Measurements from ENCODE around the gene ARSB. TPM values are rescaled to one million over a fixed set of nuclear protein-coding genes. Genes with fewer than 3 reads are reported as not detected.

Gene ARSB
- total RNA-seq, 1 experiment from 2014 or later, result 11.4 TPM

- Mint-ChIP-seq H3K9me3 (no peaks in the 10 kb centered on the region), H3K4me1 (peaks cover 25 to 26% of the 10 kb centered on the region in 2 experiments), H3K27me3 (ENCODE audit: low read depth) (peaks cover 4% of the 10 kb centered on the region), H3K27ac (no peak overlapping the region), H3K4me3 (no peak overlapping the region), H3K36me3 (ENCODE audit: insufficient read depth in 1 of 3, low read depth in 3 of 3) (no peaks in the 10 kb centered on the region)
- DNase-seq, result no peak
- H2BK12ac ChIP-seq (ENCODE audit: insufficient read length, low read depth, low read length), result no peak overlapping the region
- no peaks in the 10 kb centered on the region for H3K23me2 ChIP-seq (ENCODE audit: insufficient read length, low read depth, low read length, poor library complexity, severe bottlenecking)
- H3K9me3 ChIP-seq (ENCODE audit: control insufficient read depth, low read depth, low read length), result no peaks in the 10 kb centered on the region
- H2BK5ac ChIP-seq (ENCODE audit: insufficient read length, low read length), result no peak overlapping the region
- H3K23ac ChIP-seq (ENCODE audit: insufficient read length, low read depth, low read length), result no peak overlapping the region
- H4K91ac ChIP-seq (ENCODE audit: insufficient read length, low read depth, low read length), result no peak overlapping the region
- peaks cover 6% of the 10 kb centered on the region; the same call in 1 of the 2 replicates for H3K4me1 ChIP-seq (ENCODE audit: insufficient read depth, low read length)
- no peak for TF ChIP-seq CTCF (conservative IDR thresholded peaks at IDR 0.05)
- H4K5ac ChIP-seq (ENCODE audit: insufficient read length, low read depth, low read length), result no peak overlapping the region
- no peak overlapping the region for H3K27ac ChIP-seq (ENCODE audit: insufficient read length, low read depth, low read length)
- no peak overlapping the region for H3K56ac ChIP-seq (ENCODE audit: insufficient read length, low read depth, low read length)
- no peak overlapping the region for H2BK20ac ChIP-seq (ENCODE audit: low read depth, low read length, poor library complexity, severe bottlenecking)
- H2BK15ac ChIP-seq (ENCODE audit: low read depth, low read length), result no peak overlapping the region
- no peaks in the 10 kb centered on the region for H4K20me1 ChIP-seq (ENCODE audit: control insufficient read depth, insufficient read depth, insufficient read length)
- H4K8ac ChIP-seq (replicated peaks; ENCODE audit: insufficient read length, low read depth, low read length), result no peak overlapping the region
- no peak overlapping the region for H2BK120ac ChIP-seq (ENCODE audit: low read depth, low read length, poor library complexity, severe bottlenecking)
- H3K79me2 ChIP-seq (ENCODE audit: insufficient read depth, low read length), result no peaks in the 10 kb centered on the region
- no peaks in the 10 kb centered on the region for H3K79me1 ChIP-seq (ENCODE audit: insufficient read depth, low read depth, low read length, poor library complexity, severe bottlenecking)
- H3K4me2 ChIP-seq (ENCODE audit: insufficient read depth, insufficient read length, low read length), result no peak overlapping the region
- no peaks in the 10 kb centered on the region for H3K27me3 ChIP-seq (ENCODE audit: insufficient read depth, low read length)
- no CpG with 5 or more reads among the region's 4 CpGs for WGBS (ENCODE audit: extremely low coverage, insufficient read length, low lambda C conversion rate)
- H3T11ph ChIP-seq (ENCODE audit: low read length), result no peak overlapping the region
- no peak overlapping the region for H2AK5ac ChIP-seq (ENCODE audit: insufficient read length, low read length)
- no peak overlapping the region for H3K4ac ChIP-seq (ENCODE audit: low read depth, low read length)
- no peak overlapping the region for H3K9ac ChIP-seq (ENCODE audit: extremely low read depth, insufficient read length, low read length)
- no peak overlapping the region for H3K14ac ChIP-seq (ENCODE audit: insufficient read depth, low read length)
- no peak overlapping the region for H2AFZ ChIP-seq (ENCODE audit: low read length)
- H3K18ac ChIP-seq (ENCODE audit: insufficient read length, low read depth, low read length), result no peak overlapping the region
Measured at GRCh38 chr5:79021753-79022152, 36.6 kb upstream of the ARSB start.

Data from H9 (cell line).